ENCODE data around the gene MOB3B.

MOB3B gene

GRCh38 chr9:27336829-27337228 is 192.8 kb downstream of the MOB3B start:
- DNase-seq (ENCODE audit: low read depth), result no peak

GRCh38 chr9:27336126-27336525 is 193.5 kb downstream of the MOB3B start:
- DNase-seq (ENCODE audit: low read depth), result no peak

GRCh38 chr9:27335075-27335474 is 194.5 kb downstream of the MOB3B start:
- no peak for DNase-seq (ENCODE audit: low read depth)

GRCh38 chr9:27333241-27334052 is 196.2 kb downstream of the MOB3B start:
- no peak for DNase-seq (ENCODE audit: low read depth)

GRCh38 chr9:27331393-27331792 is 198.2 kb downstream of the MOB3B start:
- DNase-seq (ENCODE audit: low read depth), result no peak

- no peak for DNase-seq (ENCODE audit: low read depth)
These were observed 200.3 kb downstream of the MOB3B start for GRCh38 chr9:27329291-27329690.

GRCh38 chr9:27328483-27328882 is 201.1 kb downstream of the MOB3B start:
- no peak for DNase-seq (ENCODE audit: low read depth)

GRCh38 chr9:27311184-27311583 is 218.4 kb downstream of the MOB3B start:
- no peak for DNase-seq (ENCODE audit: low read depth)

GRCh38 chr9:27310582-27310981 is 219.0 kb downstream of the MOB3B start:
- DNase-seq (ENCODE audit: low read depth), result no peak

GRCh38 chr9:27308691-27309390 is 220.8 kb downstream of the MOB3B start:
- no peak for DNase-seq (ENCODE audit: low read depth)

GRCh38 chr9:27304521-27304920 is 225.1 kb downstream of the MOB3B start:
- DNase-seq (ENCODE audit: low read depth), result no peak

- no peak for DNase-seq (ENCODE audit: low read depth)
These were observed 226.4 kb downstream of the MOB3B start for GRCh38 chr9:27303219-27303618.

- DNase-seq (ENCODE audit: low read depth), result no peak
These were observed 232.6 kb downstream of the MOB3B start, which contains the start of gene EQTN for GRCh38 chr9:27297050-27297449. Gene EQTN (minus strand): TSS chr9:27297150. CDS start chr9:27297055, 95 bp downstream.

- no peak for DNase-seq (ENCODE audit: low read depth)
These were observed 235.6 kb downstream of the MOB3B start for GRCh38 chr9:27293996-27294395.

- DNase-seq (ENCODE audit: low read depth), result no peak
These were observed 236.8 kb downstream of the MOB3B start for GRCh38 chr9:27292659-27293405.

GRCh38 chr9:27291292-27291691 is 238.3 kb downstream of the MOB3B start:
- DNase-seq (ENCODE audit: low read depth), result no peak

GRCh38 chr9:27282269-27282668 is 247.3 kb downstream of the MOB3B start:
- no peak for DNase-seq (ENCODE audit: low read depth)

- no peak for DNase-seq (ENCODE audit: low read depth)
These were observed 248.8 kb downstream of the MOB3B start for GRCh38 chr9:27280860-27281259.

GRCh38 chr9:27280249-27280648 is 249.4 kb downstream of the MOB3B start:
- no peak for DNase-seq (ENCODE audit: low read depth)

GRCh38 chr9:27279611-27280010 is 250.0 kb downstream of the MOB3B start:
- DNase-seq (ENCODE audit: low read depth), result no peak

- no peak for DNase-seq (ENCODE audit: low read depth)
These were observed 251.2 kb downstream of the MOB3B start for GRCh38 chr9:27278374-27278773.

GRCh38 chr9:27276193-27277030 is 253.2 kb downstream of the MOB3B start:
- no peak for DNase-seq (ENCODE audit: low read depth)

Measured in stimulated activated CD8-positive, alpha-beta memory T cell treated with anti-CD3 and anti-CD28 coated beads, Interleukin-12 subunit alpha, Interleukin-12 subunit beta, amount 100 ng/mL, for 4 hours (primary cell).